Thymus (tissue), 11 donors: ENCODE data around the gene SPG7. TPM values are rescaled to one million over a fixed set of nuclear protein-coding genes. Genes with fewer than 3 reads are reported as not detected.

Experiments used
- DNase-seq, 9 donors: peaks; one replicate each; pipeline ENCODE4 v3.0.0-alpha.2; 2013; ENCODE audit warnings: low spot score in 9 of 9, low read depth in 6 of 9, missing footprints in 1 of 9
- H3K27ac ChIP-seq, 2 donors: one replicate each; pipeline ENCODE4 v1.5.1; 2013; ENCODE audit warnings: control low read depth in 1 of 2, low read depth in 1 of 2, low read length in 1 of 2, mild to moderate bottlenecking in 1 of 2, moderate library complexity in 1 of 2
- H3K27me3 ChIP-seq, 2 donors: one replicate each; pipeline ENCODE4 v1.5.1; 2013; ENCODE audit warnings: low read length in 1 of 2; ENCODE audit not compliant: control insufficient read depth in 2 of 2, insufficient read depth in 1 of 2
- H3K36me3 ChIP-seq, 2 donors: one replicate each; pipeline ENCODE4 v1.5.1; 2013; ENCODE audit warnings: low read length in 1 of 2, mild to moderate bottlenecking in 1 of 2, moderate library complexity in 1 of 2; ENCODE audit not compliant: control insufficient read depth in 2 of 2, insufficient read depth in 2 of 2
- H3K4me1 ChIP-seq, 2 donors: one replicate each; pipeline ENCODE4 v1.5.1; 2013; ENCODE audit warnings: low read length in 2 of 2; ENCODE audit not compliant: control insufficient read depth in 2 of 2, insufficient read depth in 2 of 2
- H3K4me3 ChIP-seq, 2 donors: one replicate each; pipeline ENCODE4 v1.5.1; 2013; ENCODE audit warnings: low read length in 2 of 2, control low read depth in 1 of 2, mild to moderate bottlenecking in 1 of 2
- H3K9me3 ChIP-seq, 2 donors: one replicate each; pipeline ENCODE4 v1.5.1; 2013; ENCODE audit warnings: low read length in 1 of 2, mild to moderate bottlenecking in 1 of 2; ENCODE audit not compliant: control insufficient read depth in 2 of 2, insufficient read depth in 1 of 2
- WGBS: extraction: QIAGEN DNeasy Blood & Tissue Kit; methylation state at CpG from one replicate; pipeline ENCODE4 v1.1.7; 2013; 5-methylcytosine and 5-hydroxymethylcytosine counted together
- polyA plus RNA-seq: library from polyadenylated mRNA; stranded (reverse); fragments of 200-250 nt; gene quantifications from one replicate; pipeline ENCODE4 v1.2.3, GENCODE V29; 2013
- total RNA-seq: library from RNA; stranded (reverse); fragments of 120-200 nt; gene quantifications from one replicate; pipeline ENCODE4 v1.2.4, GENCODE V29; 2013
- donor health status: healthy.

SPG7 gene
- total and polyA plus RNA-seq, 2 donors: 51.9 to 164 TPM

GRCh38 chr16:89561142-89561883, 53.1 kb downstream of the SPG7 start:
- Histone ChIP-seq H3K4me3 (peak overlapping the region; percentile 89 to 96), H3K9me3 (peaks cover 0 to 10% of the 10 kb centered on the region in 2 donors), H3K36me3 (peaks cover 43 to 53% of the 10 kb centered on the region in 2 donors), H3K4me1 (peaks cover 25 to 70% of the 10 kb centered on the region in 2 donors), H3K27me3 (peaks cover 0 to 10% of the 10 kb centered on the region in 2 donors), H3K27ac (peak overlapping the region; percentile 36 to 92)
- DNase-seq: peak in 1 of 9 donors; percentile 50
- WGBS: 8% methylated on average over 58 of the region's 58 CpGs

DNA sequence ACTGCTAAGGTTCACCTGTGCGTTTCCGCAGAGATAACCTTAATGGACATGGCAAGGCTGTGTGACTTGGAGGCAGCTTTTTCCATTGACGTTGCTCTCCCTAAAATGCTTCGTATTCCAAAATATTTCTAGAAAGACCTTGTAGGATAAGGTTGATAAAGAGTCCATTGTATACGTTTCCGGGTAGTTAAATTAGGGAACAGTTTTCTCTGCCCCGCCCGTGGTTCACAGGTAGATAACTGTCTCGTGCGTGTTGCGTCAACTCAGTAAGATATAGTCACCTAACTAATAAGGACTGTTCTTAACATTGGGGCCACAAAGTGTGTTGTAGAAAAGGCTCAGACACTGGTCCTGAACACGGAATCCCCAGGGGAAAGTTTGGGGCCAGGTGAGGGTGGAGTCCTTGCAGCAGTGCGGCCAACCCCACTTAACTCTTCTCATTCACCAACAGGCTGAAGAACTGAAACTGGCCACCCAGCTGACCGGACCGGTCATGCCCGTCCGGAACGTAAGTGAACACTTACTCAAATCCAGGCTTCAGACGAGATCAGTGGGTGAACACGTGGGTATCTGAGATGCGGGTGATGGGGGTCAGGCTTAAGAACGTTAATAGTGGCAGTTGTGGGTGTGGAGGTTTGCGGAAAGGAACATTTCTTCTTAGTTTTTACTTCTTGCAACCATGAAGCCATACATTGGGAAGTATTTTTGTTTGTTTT, 53.8 kb downstream of the SPG7 start:
- Histone ChIP-seq H3K27me3 (peaks cover 0 to 10% of the 10 kb centered on the region in 2 donors), H3K27ac (no peak overlapping the region), H3K4me3 (peak overlapping the region; percentile 89 to 96), H3K36me3 (peaks cover 41 to 45% of the 10 kb centered on the region in 2 donors), H3K9me3 (peaks cover 0 to 6% of the 10 kb centered on the region in 2 donors), H3K4me1 (peaks cover 25 to 65% of the 10 kb centered on the region in 2 donors)
- DNase-seq: no peak
- WGBS: 87% methylated on average over 23 of the region's 23 CpGs

- no peak overlapping the region for H3K4me3 ChIP-seq
- peaks cover 0 to 6% of the 10 kb centered on the region in 2 donors for H3K9me3 ChIP-seq
- 95% methylated on average over 12 of the region's 12 CpGs for WGBS
- DNase-seq: no peak
- H3K4me1 ChIP-seq: peaks cover 25 to 56% of the 10 kb centered on the region in 2 donors
- H3K27me3 ChIP-seq: peaks cover 0 to 10% of the 10 kb centered on the region in 2 donors
- peaks cover 37 to 49% of the 10 kb centered on the region in 2 donors for H3K36me3 ChIP-seq
- no peak overlapping the region for H3K27ac ChIP-seq
Observed at GRCh38 chr16:89562939-89563338, 54.7 kb downstream of the SPG7 start.

DNA sequence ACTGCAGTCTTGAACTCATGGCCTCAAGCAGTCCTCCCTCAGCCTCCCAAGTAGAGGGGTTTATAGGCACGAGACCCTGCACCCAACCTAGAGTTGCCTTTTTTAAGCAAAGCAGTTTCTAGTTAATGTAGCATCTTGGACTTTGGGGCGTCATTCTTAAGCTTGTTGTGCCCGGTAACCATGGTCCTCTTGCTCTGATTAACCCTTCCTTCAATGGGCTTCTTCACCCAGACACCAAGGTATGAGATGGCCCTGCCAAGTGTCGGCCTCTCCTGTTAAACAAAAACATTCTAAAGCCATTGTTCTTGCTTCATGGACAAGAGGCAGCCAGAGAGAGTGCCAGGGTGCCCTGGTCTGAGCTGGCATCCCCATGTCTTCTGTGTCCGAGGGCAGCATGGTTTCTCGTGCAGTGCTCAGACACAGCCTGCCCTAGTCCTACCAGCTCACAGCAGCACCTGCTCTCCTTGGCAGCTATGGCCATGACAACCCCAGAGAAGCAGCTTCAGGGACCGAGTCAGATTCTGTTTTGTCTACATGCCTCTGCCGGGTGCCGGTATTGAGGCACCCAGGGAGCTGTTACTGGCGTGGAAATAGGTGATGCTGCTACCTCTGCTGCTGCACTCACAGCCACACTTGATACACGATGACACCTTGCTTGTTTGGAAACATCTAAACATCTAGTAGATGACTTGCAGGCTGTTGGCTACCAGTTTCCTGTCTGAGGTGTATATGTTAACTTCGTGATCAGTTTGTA, 55.6 kb downstream of the SPG7 start:
- WGBS: 94% methylated on average over 12 of the region's 12 CpGs
- H3K4me3 ChIP-seq: no peak overlapping the region
- H3K9me3 ChIP-seq: peaks cover 0 to 6% of the 10 kb centered on the region in 2 donors
- peaks cover 37 to 50% of the 10 kb centered on the region in 2 donors for H3K36me3 ChIP-seq
- no peak overlapping the region for H3K27ac ChIP-seq
- peaks cover 0 to 10% of the 10 kb centered on the region in 2 donors for H3K27me3 ChIP-seq
- peaks cover 25 to 55% of the 10 kb centered on the region in 2 donors for H3K4me1 ChIP-seq
- no peak for DNase-seq

GRCh38 chr16:89564476-89565255, 56.5 kb downstream of the SPG7 start:
- Histone ChIP-seq H3K27ac (no peak overlapping the region), H3K27me3 (peaks cover 0 to 10% of the 10 kb centered on the region in 2 donors), H3K4me1 (peaks cover 25 to 52% of the 10 kb centered on the region in 2 donors), H3K4me3 (no peak overlapping the region), H3K36me3 (peaks cover 37 to 50% of the 10 kb centered on the region in 2 donors), H3K9me3 (peaks cover 0 to 6% of the 10 kb centered on the region in 2 donors)
- 94% methylated on average over 22 of the region's 22 CpGs for WGBS
- no peak for DNase-seq

DNA sequence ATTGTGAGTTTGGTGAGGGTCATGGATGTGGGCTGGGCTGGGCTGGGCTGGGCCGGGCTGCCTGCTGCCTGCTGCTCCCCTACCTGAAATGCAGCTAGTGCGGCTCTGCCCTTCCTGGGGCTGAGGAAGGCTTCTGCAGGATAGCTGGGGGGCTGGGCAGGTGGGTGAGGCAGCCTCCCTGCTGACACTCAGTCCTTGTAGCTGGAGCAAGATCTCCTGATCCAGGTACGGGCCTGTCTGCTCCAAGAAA, 57.0 kb downstream of the SPG7 start:
- Histone ChIP-seq H3K4me1 (peaks cover 25 to 49% of the 10 kb centered on the region in 2 donors), H3K4me3 (no peak overlapping the region), H3K36me3 (peaks cover 37 to 50% of the 10 kb centered on the region in 2 donors), H3K9me3 (peaks cover 0 to 6% of the 10 kb centered on the region in 2 donors), H3K27me3 (peaks cover 0 to 14% of the 10 kb centered on the region in 2 donors), H3K27ac (no peak overlapping the region)
- WGBS: 70% methylated on average over 3 of the region's 3 CpGs
- DNase-seq: no peak

- H3K9me3 ChIP-seq: peaks cover 0 to 6% of the 10 kb centered on the region in 2 donors
- DNase-seq: peak in 2 of 9 donors; percentile 35 to 41
- H3K27ac ChIP-seq: no peak overlapping the region
- 10% methylated on average over 46 of the region's 46 CpGs for WGBS
- H3K36me3 ChIP-seq: peaks cover 37 to 50% of the 10 kb centered on the region in 2 donors
- H3K4me1 ChIP-seq: peaks cover 25 to 49% of the 10 kb centered on the region in 2 donors
- peaks cover 0 to 17% of the 10 kb centered on the region in 2 donors for H3K27me3 ChIP-seq
- H3K4me3 ChIP-seq: peak overlapping the region; percentile 3 to 13
Observed at GRCh38 chr16:89565506-89566372, 57.5 kb downstream of the SPG7 start.
